Measurements from ENCODE around the gene ACOT7.

Gene ACOT7

GRCh38 chr1:6409733-6410132 lies 16.2 kb upstream of the ACOT7 start:
- Histone ChIP-seq H3K9ac (no peak overlapping the region), H3K4me2 (no peak overlapping the region), H2AFZ (ENCODE audit: low read depth) (no peak overlapping the region), H4K20me1 (ENCODE audit: insufficient read depth) (no peaks in the 10 kb centered on the region), H3K27me3 (ENCODE audit: insufficient read depth, low read depth) (peaks cover 31% of the 10 kb centered on the region; the same call in 1 of the 2 replicates), H3K79me2 (ENCODE audit: insufficient read depth, low read depth) (no peaks in the 10 kb centered on the region), H3K36me3 (ENCODE audit: insufficient read depth) (no peaks in the 10 kb centered on the region), H3K4me3 (IDR thresholded peaks at IDR 0.05; ENCODE audit: insufficient read depth, low read depth, low read length) (no peak overlapping the region), H3K4me1 (ENCODE audit: low read depth, poor library complexity, severe bottlenecking) (peaks cover 4% of the 10 kb centered on the region), H3K27ac (no peak overlapping the region)
- no peak for TF ChIP-seq CTCF (conservative IDR thresholded peaks at IDR 0.05; ENCODE audit: low read depth, low read length)

- Histone ChIP-seq H2AFZ (ENCODE audit: low read depth) (no peak overlapping the region), H3K27me3 (ENCODE audit: insufficient read depth, low read depth) (peaks cover 31% of the 10 kb centered on the region; the same call in 1 of the 2 replicates), H3K4me2 (no peak overlapping the region), H3K4me1 (ENCODE audit: low read depth, poor library complexity, severe bottlenecking) (no peaks in the 10 kb centered on the region), H3K79me2 (ENCODE audit: insufficient read depth, low read depth) (no peaks in the 10 kb centered on the region), H3K36me3 (ENCODE audit: insufficient read depth) (no peaks in the 10 kb centered on the region), H3K27ac (no peak overlapping the region), H3K9ac (no peak overlapping the region), H4K20me1 (ENCODE audit: insufficient read depth) (no peaks in the 10 kb centered on the region), H3K4me3 (IDR thresholded peaks at IDR 0.05; ENCODE audit: insufficient read depth, low read depth, low read length) (no peak overlapping the region)
- TF ChIP-seq CTCF (conservative IDR thresholded peaks at IDR 0.05; ENCODE audit: low read depth, low read length), result no peak
Observed at GRCh38 chr1:6409053-6409452, 15.5 kb upstream of the ACOT7 start.

GRCh38 chr1:6408023-6408422 lies 14.5 kb upstream of the ACOT7 start:
- Histone ChIP-seq H3K9ac (no peak overlapping the region), H3K4me2 (no peak overlapping the region), H3K27me3 (ENCODE audit: insufficient read depth, low read depth) (peaks cover 31% of the 10 kb centered on the region; the same call in 1 of the 2 replicates), H3K79me2 (ENCODE audit: insufficient read depth, low read depth) (no peaks in the 10 kb centered on the region), H3K4me1 (ENCODE audit: low read depth, poor library complexity, severe bottlenecking) (no peaks in the 10 kb centered on the region), H3K36me3 (ENCODE audit: insufficient read depth) (no peaks in the 10 kb centered on the region), H2AFZ (ENCODE audit: low read depth) (no peak overlapping the region), H3K4me3 (IDR thresholded peaks at IDR 0.05; ENCODE audit: insufficient read depth, low read depth, low read length) (no peak overlapping the region), H3K27ac (no peak overlapping the region), H4K20me1 (ENCODE audit: insufficient read depth) (no peaks in the 10 kb centered on the region)
- TF ChIP-seq CTCF (conservative IDR thresholded peaks at IDR 0.05; ENCODE audit: low read depth, low read length), result no peak

- H3K4me3 ChIP-seq (IDR thresholded peaks at IDR 0.05; ENCODE audit: insufficient read depth, low read depth, low read length), result no peak overlapping the region
- no peaks in the 10 kb centered on the region for H3K36me3 ChIP-seq (ENCODE audit: insufficient read depth)
- H3K27me3 ChIP-seq (ENCODE audit: insufficient read depth, low read depth), result peaks cover 17% of the 10 kb centered on the region; the same call in 1 of the 2 replicates
- H3K79me2 ChIP-seq (ENCODE audit: insufficient read depth, low read depth), result no peaks in the 10 kb centered on the region
- H3K4me1 ChIP-seq (ENCODE audit: low read depth, poor library complexity, severe bottlenecking), result no peaks in the 10 kb centered on the region
- no peak overlapping the region for H3K4me2 ChIP-seq
- H3K9ac ChIP-seq, result no peak overlapping the region
- no peaks in the 10 kb centered on the region for H4K20me1 ChIP-seq (ENCODE audit: insufficient read depth)
- no peak for TF ChIP-seq CTCF (conservative IDR thresholded peaks at IDR 0.05; ENCODE audit: low read depth, low read length)
- no peak overlapping the region for H2AFZ ChIP-seq (ENCODE audit: low read depth)
- no peak overlapping the region for H3K27ac ChIP-seq
Observed at GRCh38 chr1:6401673-6402072, 8.1 kb upstream of the ACOT7 start.
